Measurements from ENCODE around the gene FAM13A. TPM values are rescaled to one million over a fixed set of nuclear protein-coding genes. Genes with fewer than 3 reads are reported as not detected.

The FAM13A gene
- total and polyA plus RNA-seq, 2 of the 4 experiments (the other 2 are of a cell fraction): 13.1 to 22.0 TPM

GRCh38 chr4:89021684-89022083, 35.3 kb downstream of the FAM13A start:
- Histone ChIP-seq H3K23ac (ENCODE audit: low read depth, low read length) (no peak overlapping the region), H2AK9ac (replicated peaks; ENCODE audit: low read depth, low read length, poor library complexity) (no peak overlapping the region), H3K4ac (ENCODE audit: low read depth, low read length) (no peak overlapping the region), H2BK120ac (ENCODE audit: low read depth, low read length) (no peak overlapping the region), H2AFZ (replicated peaks; ENCODE audit: low read length, poor library complexity) (no peak overlapping the region), H3K56ac (ENCODE audit: extremely low read depth, insufficient read depth, low read length) (no peak overlapping the region), H3K9ac (ENCODE audit: low read depth, low read length) (no peak overlapping the region), H4K8ac (ENCODE audit: low read depth in 2 of 2, low read length in 2 of 2) (no peak overlapping the region), H3K79me1 (ENCODE audit: low read depth in 1 of 2, low read length in 2 of 2) (peaks cover 0 to 4% of the 10 kb centered on the region in 2 experiments; a peak in 3 of 4 replicates), H2BK15ac (ENCODE audit: low read depth, low read length) (no peak overlapping the region; the same call in 2 of the 3 replicates), H3K9me1 (ENCODE audit: insufficient read depth, low read length) (no peaks in the 10 kb centered on the region), H3K27me3 (ENCODE audit: control insufficient read depth, insufficient read depth, low read length) (no peaks in the 10 kb centered on the region), H3K4me1 (ENCODE audit: control insufficient read depth, insufficient read depth, low read length) (no peaks in the 10 kb centered on the region), H2BK20ac (ENCODE audit: low read depth, low read length) (no peak overlapping the region), H4K91ac (ENCODE audit: insufficient read depth, low read depth, low read length) (no peak overlapping the region), H3K9me3 (ENCODE audit: control insufficient read depth, insufficient read depth, low read length) (no peaks in the 10 kb centered on the region), H3K14ac (replicated peaks; ENCODE audit: low read depth, low read length) (no peak overlapping the region), H4K5ac (ENCODE audit: low read depth, low read length) (no peak overlapping the region), H2BK5ac (ENCODE audit: low read depth, low read length, poor library complexity, severe bottlenecking) (no peak overlapping the region), H4K20me1 (ENCODE audit: insufficient read depth, low read length) (no peaks in the 10 kb centered on the region), H3K18ac (ENCODE audit: low read depth, low read length) (no peak overlapping the region), H3K4me3 (ENCODE audit: insufficient read depth, low read depth, low read length) (no peak overlapping the region), H3K36me3 (ENCODE audit: control insufficient read depth, insufficient read depth, low read length) (peaks cover 8% of the 10 kb centered on the region; the same call in 1 of the 2 replicates), H3K4me2 (ENCODE audit: low read depth, low read length) (no peak overlapping the region), H2AK5ac (ENCODE audit: low read depth, low read length) (no peak overlapping the region), H3K27ac (ENCODE audit: insufficient read depth, low read length) (no peak overlapping the region)
- ATAC-seq (ENCODE audit: low read depth): no peak
- BruUV-seq (replicated peaks): no TSS peak
- ChIA-PET CTCF (interaction anchor here (0.6 to 2.7 kb wide), 5 partner anchors 15 to 482 kb away, joined by 3 to 47 read pairs (median 3); no protein-coding TSS in a partner anchor), POLR2A (ENCODE audit: unreplicated experiment) (no interaction called here)
- TF ChIP-seq FOS (IDR thresholded peaks at IDR 0.05; ENCODE audit: low read depth, low read length): no peak
- TF ChIP-seq MXI1 (IDR thresholded peaks at IDR 0.05; ENCODE audit: borderline replicate concordance, low read depth, low read length): no peak
- TF ChIP-seq POLR2A (IDR thresholded peaks at IDR 0.05; ENCODE audit: low read depth, low read length): no peak
- no peak for TF ChIP-seq CEBPB (IDR thresholded peaks at IDR 0.05; ENCODE audit: low read depth, low read length)
- TF ChIP-seq CHD1 (IDR thresholded peaks at IDR 0.05; ENCODE audit: low read depth, low read length): no peak
- TF ChIP-seq USF2 (IDR thresholded peaks at IDR 0.05; ENCODE audit: low read depth, low read length): no peak
- TF ChIP-seq BHLHE40 (IDR thresholded peaks at IDR 0.05; ENCODE audit: low read depth, low read length): no peak
- dilution Hi-C loops (cut with HindIII; ENCODE audit: low sequenced_read_pairs, unreplicated experiment) (no loop called here), in situ Hi-C loops (cut with MboI; ENCODE audit: low sequenced_read_pairs) (loop anchor here (5.0 kb wide), 3 partner anchors 204 to 494 kb away; no protein-coding TSS in a partner anchor), intact Hi-C loops (cut with micrococcal nuclease) (loop anchor here (5.0 kb wide), 1 partner anchor 429 kb away; the partner anchor contains the start of gene HERC3)
- DNase-seq: no peak
- no CpG with 5 or more reads among the region's 2 CpGs for WGBS, 2 experiments (ENCODE audit: extremely low coverage in 2 of 2, insufficient read length in 1 of 2)

Data from IMR-90 (cell line).